Measurements from ENCODE around the gene MYLK.

The MYLK gene

DNA sequence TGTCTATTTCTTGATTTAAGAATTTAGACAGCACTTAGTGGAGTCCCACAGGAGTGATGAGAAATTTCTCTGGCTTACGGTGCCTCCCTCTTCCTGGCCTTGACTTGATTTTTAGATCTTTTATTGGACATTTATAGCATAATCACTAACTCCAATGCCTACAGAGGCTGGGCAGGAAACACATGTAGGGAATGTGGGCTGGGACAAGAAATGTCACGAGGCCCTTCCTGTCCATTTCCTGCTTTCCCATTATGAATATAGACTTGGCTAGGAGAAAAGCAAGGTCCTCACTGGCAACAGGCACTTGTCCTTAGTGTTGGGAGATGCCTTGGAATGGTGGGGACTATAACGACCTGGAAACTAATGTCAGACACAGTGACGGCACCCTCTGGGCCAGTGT lies 100.3 kb downstream of the MYLK start:
- Mint-ChIP-seq H3K36me3 (ENCODE audit: low read depth) (no peaks in the 10 kb centered on the region), H3K27me3 (no peaks in the 10 kb centered on the region), H3K4me1 (ENCODE audit: low read depth) (no peaks in the 10 kb centered on the region), H3K9me3 (no peaks in the 10 kb centered on the region), H3K27ac (no peak overlapping the region), H3K4me3 (no peak overlapping the region)

DNA sequence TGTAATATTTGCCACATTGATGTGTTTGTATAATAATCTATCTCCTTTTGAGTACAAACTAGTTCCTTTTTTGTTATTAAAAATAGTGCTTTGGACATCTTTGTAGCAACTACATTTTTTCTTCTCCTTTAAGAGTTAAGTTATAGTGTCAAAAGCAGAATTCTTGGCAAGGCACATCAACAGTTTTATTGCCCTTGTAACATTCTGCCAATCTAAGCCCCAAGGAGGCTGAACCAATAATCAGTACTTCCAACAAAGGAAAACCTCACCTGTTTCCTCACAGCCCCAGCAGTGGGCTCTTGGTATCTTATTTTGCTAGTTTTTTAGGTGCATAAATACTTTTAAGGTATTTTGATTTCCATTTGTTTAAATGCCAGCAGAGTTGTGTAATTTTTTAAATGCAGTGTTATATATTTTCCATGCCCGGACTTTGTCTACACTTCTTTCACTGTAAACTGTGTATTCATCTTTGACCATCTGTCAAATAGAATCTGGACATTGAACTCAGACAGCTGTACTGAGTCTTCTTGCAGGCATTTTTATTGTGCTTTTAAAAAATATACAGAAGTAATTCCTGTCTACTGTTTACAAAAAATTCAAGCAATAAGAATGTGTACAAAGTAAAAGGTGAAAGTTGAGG lies 101.0 kb downstream of the MYLK start:
- Mint-ChIP-seq H3K4me1 (ENCODE audit: low read depth) (no peaks in the 10 kb centered on the region), H3K4me3 (no peak overlapping the region), H3K9me3 (no peaks in the 10 kb centered on the region), H3K27me3 (no peaks in the 10 kb centered on the region), H3K36me3 (ENCODE audit: low read depth) (no peaks in the 10 kb centered on the region), H3K27ac (no peak overlapping the region)

DNA sequence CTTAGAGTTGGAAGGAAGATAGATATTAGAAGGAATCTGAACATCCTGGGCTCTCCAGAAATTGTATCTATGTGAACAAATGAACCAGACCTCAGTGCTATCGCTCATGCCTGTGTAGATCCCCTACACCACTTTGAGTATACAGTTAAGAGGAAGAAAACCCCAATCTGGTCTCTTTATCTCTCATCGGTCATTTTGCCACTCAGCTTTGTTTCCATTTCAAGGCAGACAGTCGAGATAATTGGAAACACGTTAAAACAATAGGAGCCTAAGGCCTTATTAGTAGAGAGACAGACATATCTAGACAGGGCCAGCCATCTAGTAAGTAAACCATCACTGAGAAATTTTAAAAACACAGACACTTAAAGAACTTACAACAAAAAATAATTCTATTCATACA lies 101.6 kb downstream of the MYLK start:
- Mint-ChIP-seq H3K27me3 (no peaks in the 10 kb centered on the region), H3K27ac (no peak overlapping the region), H3K4me1 (ENCODE audit: low read depth) (no peaks in the 10 kb centered on the region), H3K4me3 (no peak overlapping the region), H3K36me3 (ENCODE audit: low read depth) (no peaks in the 10 kb centered on the region), H3K9me3 (no peaks in the 10 kb centered on the region)

DNA sequence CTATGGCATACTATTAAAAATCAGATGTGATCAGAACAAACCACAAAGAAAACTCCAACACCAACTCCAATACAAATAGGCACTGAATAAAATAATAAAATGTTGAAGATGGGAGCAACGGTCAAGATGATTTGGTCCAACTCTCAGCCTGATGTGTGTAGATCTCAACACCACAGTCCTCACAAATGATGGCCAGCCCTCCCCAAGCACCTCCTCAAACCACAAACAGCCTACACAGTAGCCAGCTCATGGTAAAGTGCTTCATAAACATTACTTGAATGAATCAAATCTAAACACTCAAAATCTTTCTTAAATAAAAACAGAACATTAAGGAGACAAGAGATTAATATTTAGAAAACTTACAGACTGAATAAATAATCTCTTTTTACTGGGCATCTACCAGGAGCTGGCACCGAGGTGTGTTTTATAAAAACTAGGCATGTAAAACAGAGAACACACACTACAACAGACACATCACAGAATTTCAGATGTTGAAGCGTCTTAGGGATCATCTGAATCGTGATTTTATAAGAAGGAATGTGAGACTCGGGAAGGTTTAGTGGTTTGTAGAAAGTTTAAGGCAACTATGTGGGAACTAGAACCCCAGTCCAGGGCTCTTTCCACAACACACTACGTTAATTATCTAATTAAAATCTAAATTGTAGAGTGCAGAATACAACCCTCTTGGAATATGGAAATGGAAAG lies 102.4 kb downstream of the MYLK start:
- H3K4me3 Mint-ChIP-seq = no peak overlapping the region
- no peaks in the 10 kb centered on the region for H3K27me3 Mint-ChIP-seq
- H3K36me3 Mint-ChIP-seq (ENCODE audit: low read depth) = no peaks in the 10 kb centered on the region
- no peaks in the 10 kb centered on the region for H3K4me1 Mint-ChIP-seq (ENCODE audit: low read depth)
- H3K9me3 Mint-ChIP-seq = no peaks in the 10 kb centered on the region
- H3K27ac Mint-ChIP-seq = no peak overlapping the region

DNA sequence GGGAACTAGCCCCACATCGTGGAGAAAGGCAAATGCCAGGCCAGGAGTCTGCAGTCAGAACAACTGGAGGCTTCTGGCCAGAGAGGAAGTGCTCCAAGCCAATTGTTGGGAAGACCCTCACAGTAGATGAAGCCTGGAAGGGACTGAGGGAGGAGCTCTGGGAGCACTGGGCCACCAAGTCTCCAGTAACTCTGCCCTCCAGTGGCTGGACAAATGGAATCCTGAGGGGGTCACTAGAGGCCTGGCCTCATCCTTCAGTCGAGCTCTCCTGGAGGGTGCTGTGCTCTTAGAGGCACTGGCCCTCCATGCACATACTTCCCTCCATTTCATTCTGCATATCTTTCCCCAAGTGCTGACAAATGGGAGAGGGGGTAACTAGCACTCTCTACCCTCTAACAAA lies 103.0 kb downstream of the MYLK start:
- Mint-ChIP-seq H3K9me3 (no peaks in the 10 kb centered on the region), H3K27me3 (no peaks in the 10 kb centered on the region)

DNA sequence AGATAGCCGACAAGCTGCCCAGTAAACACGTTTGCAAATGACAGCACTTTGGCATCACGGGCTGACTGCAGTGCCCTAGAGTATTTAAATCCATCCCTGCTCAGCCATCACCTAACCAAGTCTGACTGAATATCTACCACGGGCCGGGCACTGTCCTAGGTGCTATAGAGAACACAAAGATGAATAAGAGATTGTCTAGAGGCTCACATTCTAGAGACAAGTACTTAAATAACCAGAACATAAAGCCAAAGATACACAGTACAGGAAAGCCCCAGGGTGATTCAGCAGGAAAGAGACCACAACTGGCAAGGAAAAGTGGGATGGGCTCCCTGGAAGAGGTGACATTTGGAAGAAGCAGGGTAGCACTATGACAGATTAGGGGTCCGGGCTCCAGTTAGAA lies 103.5 kb downstream of the MYLK start:
- Mint-ChIP-seq H3K27ac (no peak overlapping the region), H3K36me3 (ENCODE audit: low read depth) (no peaks in the 10 kb centered on the region), H3K27me3 (no peaks in the 10 kb centered on the region), H3K4me3 (no peak overlapping the region), H3K9me3 (no peaks in the 10 kb centered on the region), H3K4me1 (ENCODE audit: low read depth) (no peaks in the 10 kb centered on the region)

More for the DNA sequence above, 103.0 kb downstream of the MYLK start:
- Mint-ChIP-seq H3K36me3 (ENCODE audit: low read depth) (no peaks in the 10 kb centered on the region), H3K27ac (no peak overlapping the region), H3K4me3 (no peak overlapping the region), H3K4me1 (ENCODE audit: low read depth) (no peaks in the 10 kb centered on the region)

DNA sequence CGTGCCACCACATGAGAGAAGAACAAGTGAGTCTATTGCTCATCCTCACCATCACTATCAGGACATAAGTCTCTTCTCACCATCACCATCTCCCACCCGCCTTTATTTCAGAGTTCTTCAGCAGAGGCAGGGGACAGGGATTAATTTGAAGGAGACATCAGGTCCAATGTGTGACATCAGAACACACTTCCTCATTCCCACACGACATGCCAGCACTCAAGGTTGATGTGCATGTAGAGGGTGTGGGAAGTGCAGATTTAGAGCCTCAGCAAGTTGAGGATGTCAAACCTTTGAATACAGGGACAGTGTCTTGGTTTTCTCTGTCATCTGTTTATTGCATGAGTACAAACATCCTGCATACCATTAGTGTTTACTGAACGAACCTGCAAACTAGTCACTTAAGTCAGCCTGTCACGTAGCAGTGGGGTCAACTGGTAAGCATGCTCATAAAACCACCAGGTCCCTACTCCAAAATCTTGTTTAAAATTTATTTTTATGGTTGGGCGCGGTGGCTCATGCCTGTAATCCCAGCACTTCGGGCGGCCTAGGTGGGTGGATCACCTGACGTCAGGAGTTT lies 104.4 kb downstream of the MYLK start:
- Mint-ChIP-seq H3K4me1 (ENCODE audit: low read depth) (no peaks in the 10 kb centered on the region), H3K4me3 (no peak overlapping the region), H3K36me3 (ENCODE audit: low read depth) (no peaks in the 10 kb centered on the region), H3K27ac (no peak overlapping the region), H3K27me3 (no peaks in the 10 kb centered on the region), H3K9me3 (no peaks in the 10 kb centered on the region)

DNA sequence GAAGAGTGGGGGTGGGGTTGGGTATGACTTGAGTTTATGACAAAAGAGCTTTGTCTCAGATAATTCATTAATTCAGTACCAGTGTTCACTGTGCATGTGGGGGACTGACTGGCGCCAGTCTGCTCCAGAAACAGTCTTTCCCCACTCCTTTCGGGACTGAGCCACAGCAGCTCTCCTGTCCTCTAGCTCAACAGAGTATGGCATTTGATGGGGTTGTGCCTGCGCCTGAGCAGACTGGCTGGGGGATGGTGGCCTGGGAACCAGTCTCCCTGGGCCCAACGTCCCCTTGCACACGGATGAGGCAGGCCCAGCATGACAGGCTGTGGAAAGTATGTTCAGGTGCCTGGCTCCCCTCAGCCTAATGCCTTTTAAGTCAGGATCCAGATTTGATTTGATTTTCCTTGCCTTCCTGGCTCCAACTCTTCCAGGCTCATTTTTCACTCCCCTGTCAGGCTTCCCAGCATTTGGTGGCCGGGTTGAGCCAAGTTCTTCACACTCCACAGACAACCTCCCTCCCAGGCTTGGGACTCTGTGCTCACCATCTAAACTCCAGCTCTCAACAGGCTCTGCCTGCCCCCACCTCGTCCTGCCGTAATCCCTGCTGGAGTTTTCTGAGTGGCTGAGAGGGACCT lies 105.0 kb downstream of the MYLK start:
- H3K4me3 Mint-ChIP-seq = no peak overlapping the region
- H3K4me1 Mint-ChIP-seq (ENCODE audit: low read depth) = no peaks in the 10 kb centered on the region

DNA sequence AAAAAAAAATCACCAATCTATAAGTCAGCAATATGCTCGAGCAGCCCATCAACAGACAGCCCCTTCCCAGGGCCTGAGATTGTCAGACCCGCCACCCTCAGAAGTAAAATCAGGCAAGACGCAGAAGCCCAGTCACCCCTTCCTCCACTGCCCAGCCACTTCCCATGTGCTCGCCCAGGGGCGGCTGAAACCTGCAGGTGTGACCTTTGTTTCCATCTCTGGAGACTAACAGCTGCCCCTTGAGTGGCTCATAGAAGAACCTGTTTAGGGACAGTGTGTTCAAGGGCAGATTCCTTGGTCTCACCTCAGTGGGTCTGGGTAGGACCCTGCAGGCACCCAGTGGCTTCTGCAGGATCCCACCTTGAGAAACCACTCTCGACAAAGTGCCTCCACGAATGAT lies 105.6 kb downstream of the MYLK start:
- Mint-ChIP-seq H3K27ac (no peak overlapping the region), H3K4me1 (ENCODE audit: low read depth) (no peaks in the 10 kb centered on the region), H3K9me3 (no peaks in the 10 kb centered on the region), H3K4me3 (no peak overlapping the region), H3K36me3 (ENCODE audit: low read depth) (no peaks in the 10 kb centered on the region), H3K27me3 (no peaks in the 10 kb centered on the region)

More for the DNA sequence above, 105.0 kb downstream of the MYLK start:
- no peaks in the 10 kb centered on the region for H3K9me3 Mint-ChIP-seq
- no peaks in the 10 kb centered on the region for H3K27me3 Mint-ChIP-seq
- no peak overlapping the region for H3K27ac Mint-ChIP-seq
- no peaks in the 10 kb centered on the region for H3K36me3 Mint-ChIP-seq (ENCODE audit: low read depth)

DNA sequence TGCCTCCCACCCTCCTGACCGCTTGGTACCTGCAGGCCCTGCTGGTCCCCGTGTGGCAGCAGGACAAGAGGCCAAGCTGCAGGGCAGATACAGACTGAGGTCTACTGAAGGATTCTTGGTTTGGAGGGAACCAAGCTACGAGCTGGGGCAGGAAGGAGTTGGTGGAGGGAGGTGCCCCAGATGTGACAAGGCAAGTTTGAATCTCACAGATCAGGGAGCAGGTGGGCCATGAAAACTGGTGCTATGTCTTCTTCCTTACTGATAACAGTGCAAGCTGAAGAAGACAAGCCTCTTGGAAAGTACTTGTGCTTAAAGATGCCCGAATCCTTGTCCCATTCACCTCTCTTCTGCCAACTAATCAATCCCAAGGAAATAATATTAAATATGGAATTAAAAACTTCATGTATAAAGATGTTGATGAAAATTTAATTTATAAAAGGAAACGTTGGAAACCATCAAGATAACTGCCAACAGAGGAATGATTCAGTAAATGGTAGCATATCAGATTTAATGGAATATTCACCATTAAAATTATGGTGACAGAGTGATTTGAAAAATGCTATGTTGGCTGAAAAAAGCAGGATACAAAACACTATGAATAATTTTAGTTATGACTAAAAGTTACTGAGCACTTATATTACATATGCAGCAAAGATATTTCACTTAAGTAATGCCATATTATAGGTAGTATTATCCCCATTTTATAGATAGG lies 107.9 kb downstream of the MYLK start:
- H3K36me3 Mint-ChIP-seq (ENCODE audit: low read depth) = no peaks in the 10 kb centered on the region
- no peak overlapping the region for H3K27ac Mint-ChIP-seq
- no peak overlapping the region for H3K4me3 Mint-ChIP-seq
- no peaks in the 10 kb centered on the region for H3K4me1 Mint-ChIP-seq (ENCODE audit: low read depth)
- H3K27me3 Mint-ChIP-seq = no peaks in the 10 kb centered on the region
- H3K9me3 Mint-ChIP-seq = no peaks in the 10 kb centered on the region

DNA sequence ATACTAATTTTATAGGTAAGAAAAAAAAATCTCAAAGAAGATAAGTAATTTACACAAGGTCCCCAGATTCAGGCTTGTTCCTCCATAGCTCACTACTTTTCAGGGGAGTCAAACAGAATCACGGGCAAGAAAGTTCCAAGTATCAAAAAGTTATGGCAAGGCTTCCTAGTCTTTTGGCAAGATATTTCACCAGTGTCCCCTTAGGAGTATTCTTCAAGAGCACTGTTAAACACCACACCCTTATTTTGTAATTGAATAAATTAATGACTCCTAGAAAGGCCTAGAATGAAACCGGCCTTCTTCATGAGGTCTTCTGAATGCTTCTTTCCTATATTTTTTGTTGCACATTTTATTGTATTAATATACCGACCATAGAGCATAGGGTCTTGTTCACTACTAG lies 109.7 kb downstream of the MYLK start:
- Mint-ChIP-seq H3K4me1 (ENCODE audit: low read depth) (no peaks in the 10 kb centered on the region), H3K9me3 (no peaks in the 10 kb centered on the region), H3K4me3 (no peak overlapping the region), H3K27ac (no peak overlapping the region), H3K36me3 (ENCODE audit: low read depth) (no peaks in the 10 kb centered on the region), H3K27me3 (no peaks in the 10 kb centered on the region)

DNA sequence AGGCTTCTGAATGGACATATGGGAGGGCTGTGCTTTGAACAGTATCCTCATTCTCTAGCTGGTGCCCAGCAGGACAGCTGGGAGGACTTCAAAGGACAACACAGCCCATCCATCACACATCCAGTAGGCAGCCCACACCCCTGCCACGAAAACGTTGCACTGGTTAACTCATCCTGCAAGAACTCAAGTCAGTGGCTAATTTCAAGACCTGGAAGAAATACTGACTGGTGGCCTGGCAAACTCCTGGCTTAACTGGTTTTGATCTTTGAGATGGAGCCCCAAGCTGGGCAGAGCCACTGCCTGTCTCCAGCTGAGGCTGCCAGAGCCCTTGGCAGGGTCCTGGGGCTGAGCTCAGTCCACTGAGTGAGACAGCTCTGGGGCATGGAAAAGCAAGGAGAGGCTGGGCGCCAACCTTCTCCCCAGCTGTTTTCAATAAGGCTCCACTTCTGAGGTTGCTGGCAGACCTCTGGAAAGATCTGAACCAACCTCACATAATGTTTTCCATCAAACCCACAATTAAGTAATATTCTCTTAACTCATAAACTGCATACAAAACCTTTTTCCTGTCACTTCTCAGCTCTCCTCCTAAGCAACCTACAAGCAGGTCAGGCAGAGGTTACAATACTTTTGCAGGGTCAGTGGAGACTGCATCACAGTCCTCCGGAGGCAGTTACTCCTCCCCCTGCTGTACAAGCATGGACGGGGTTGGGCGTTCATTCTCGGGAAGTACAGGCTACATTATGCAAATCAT lies 110.3 kb downstream of the MYLK start:
- Mint-ChIP-seq H3K27ac (no peak overlapping the region), H3K9me3 (no peaks in the 10 kb centered on the region), H3K4me3 (no peak overlapping the region), H3K27me3 (no peaks in the 10 kb centered on the region), H3K4me1 (ENCODE audit: low read depth) (no peaks in the 10 kb centered on the region), H3K36me3 (ENCODE audit: low read depth) (no peaks in the 10 kb centered on the region)

DNA sequence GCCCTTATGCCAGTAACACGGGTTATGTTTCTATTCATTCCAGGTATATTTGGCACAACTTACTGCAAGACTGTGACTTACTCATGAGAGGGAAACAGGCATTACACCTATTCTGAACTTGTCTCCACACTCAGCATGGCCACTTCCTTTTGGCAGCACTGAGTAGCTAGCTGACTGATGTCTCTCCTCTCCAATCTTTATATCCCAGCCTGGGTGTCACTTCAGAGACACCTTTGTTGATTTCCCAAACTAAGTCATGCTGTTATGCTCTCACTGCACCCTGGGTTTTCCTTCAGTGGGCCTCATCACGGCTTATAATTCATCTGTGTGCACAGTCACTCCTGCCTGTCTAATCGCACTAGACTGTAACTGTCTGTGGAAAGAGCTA lies 114.8 kb downstream of the MYLK start:
- no peak overlapping the region for H3K4me3 Mint-ChIP-seq
- H3K27me3 Mint-ChIP-seq = peaks cover 4% of the 10 kb centered on the region
- no peaks in the 10 kb centered on the region for H3K9me3 Mint-ChIP-seq
- H3K4me1 Mint-ChIP-seq (ENCODE audit: low read depth) = no peaks in the 10 kb centered on the region
- no peaks in the 10 kb centered on the region for H3K36me3 Mint-ChIP-seq (ENCODE audit: low read depth)
- H3K27ac Mint-ChIP-seq = no peak overlapping the region

DNA sequence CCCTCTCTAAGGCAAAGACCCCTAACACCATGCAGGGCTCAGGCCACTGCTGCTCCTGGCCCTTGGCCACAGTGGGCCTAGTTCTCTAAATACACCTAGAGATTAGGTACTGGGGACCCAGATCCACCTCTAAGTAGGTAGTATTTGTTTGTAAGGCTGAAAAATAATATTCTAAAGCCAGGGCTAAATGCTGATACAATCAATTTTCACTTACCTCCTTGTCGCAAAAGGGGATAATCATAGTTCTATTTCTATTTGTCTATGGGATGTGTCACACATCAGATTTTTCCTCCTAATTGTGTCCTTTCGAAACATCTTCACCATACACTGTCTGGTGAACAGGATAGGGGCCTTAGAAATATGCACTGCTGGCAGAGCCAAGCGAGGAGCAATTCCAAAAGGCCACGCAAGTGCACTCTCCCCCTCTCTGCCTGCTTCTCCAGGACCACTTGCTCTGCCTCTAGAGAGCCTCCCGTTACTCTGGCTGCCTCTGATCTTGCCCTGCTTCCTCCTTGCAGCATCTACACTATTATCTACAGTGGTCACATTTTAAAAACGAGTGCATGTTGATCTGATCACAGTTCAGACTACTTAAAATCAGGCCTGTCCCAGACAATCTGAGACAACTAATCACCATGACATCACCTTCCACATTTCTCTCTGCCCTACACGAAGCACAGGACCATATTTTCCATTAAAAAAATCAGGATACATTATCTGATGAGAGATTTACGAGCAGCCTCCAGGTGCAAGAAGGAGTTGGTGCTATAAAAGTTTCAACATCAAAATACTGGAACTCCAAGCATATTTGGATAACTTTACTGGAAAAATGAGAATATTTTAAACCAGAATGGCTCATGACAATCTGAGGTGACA lies 115.4 kb downstream of the MYLK start:
- Mint-ChIP-seq H3K4me3 (no peak overlapping the region), H3K27ac (no peak overlapping the region), H3K27me3 (peaks cover 4% of the 10 kb centered on the region), H3K9me3 (no peaks in the 10 kb centered on the region), H3K36me3 (ENCODE audit: low read depth) (no peaks in the 10 kb centered on the region), H3K4me1 (ENCODE audit: low read depth) (no peaks in the 10 kb centered on the region)

Measured in stimulated activated naive CD8-positive, alpha-beta T cell treated with anti-CD3 and anti-CD28 coated beads, Interleukin-15, Interleukin-2, amounts not matched to agents 100 ng/mL and 50 ng/mL, for 24 hours (primary cell).